Caco-2 (cell line): Measurements from ENCODE around the gene ACOX3. TPM values are rescaled to one million over a fixed set of nuclear protein-coding genes. Genes with fewer than 3 reads are reported as not detected.

ENCODE experiments used
- BruUV-seq: library from RNA; stranded (reverse); fragments of 400-500 nt; replicated peaks from 2 replicates; lab custom pipeline; 2021; lab: Mats Ljungman, UMichigan
- CTCF ChIA-PET: fragments of 300-600 bp; sonication (Branson Sonifier 250); formaldehyde crosslinking; loops from one replicate; lab custom pipeline; 2022; ENCODE audit warnings: antibody characterized with exemption; lab: Charles Lee
- POLR2A ChIA-PET: fragments of 300-600 bp; sonication (Branson Sonifier 250); formaldehyde crosslinking; loops from one replicate; lab custom pipeline; 2022; ENCODE audit warnings: antibody characterized with exemption; lab: Charles Lee
- DNase-seq, 2 experiments: peaks; one replicate each; pipeline versions ENCODE4 v3.0.0 to v3.0.0-alpha.2; 2020 to 2022
- H3K27me3 ChIP-seq: replicated peaks from 2 replicates; pipeline ENCODE4 v1.6.0; 2011; ENCODE audit warnings: low read length; ENCODE audit not compliant: control insufficient read depth, insufficient read depth
- H3K36me3 ChIP-seq: 2 replicates; pipeline ENCODE4 v1.5.1; 2011; ENCODE audit warnings: low read length; ENCODE audit not compliant: control insufficient read depth, insufficient read depth
- H3K4me1 ChIP-seq: fragments of 250-450 bp; sonication (Bioruptor Pico); 2 replicates; pipeline ENCODE4 v1.5.1; 2020; ENCODE audit warnings: mild to moderate bottlenecking
- H3K4me3 ChIP-seq: 2 replicates; pipeline ENCODE4 v1.5.1; 2011; ENCODE audit warnings: low read depth, mild to moderate bottlenecking, control low read depth, low read length
- H3K9me3 ChIP-seq: fragments of 250-450 bp; sonication (Bioruptor Pico); 2 replicates; pipeline ENCODE4 v1.5.1; 2020; ENCODE audit warnings: mild to moderate bottlenecking, moderate library complexity
- H3K27ac Mint-ChIP-seq: one replicate; pipeline ENCODE4 v1.8.0; 2022; ENCODE audit warnings: mixed read lengths; ENCODE audit not compliant: unreplicated experiment
- H3K27me3 Mint-ChIP-seq: one replicate; pipeline ENCODE4 v1.8.0; 2022; ENCODE audit warnings: mixed read lengths; ENCODE audit not compliant: insufficient read depth, unreplicated experiment
- H3K36me3 Mint-ChIP-seq: one replicate; pipeline ENCODE4 v1.8.0; 2022; ENCODE audit warnings: mild to moderate bottlenecking, mixed read lengths; ENCODE audit not compliant: insufficient read depth, unreplicated experiment
- H3K4me1 Mint-ChIP-seq: one replicate; pipeline ENCODE4 v1.8.0; 2022; ENCODE audit warnings: low read depth, mixed read lengths; ENCODE audit not compliant: unreplicated experiment
- H3K4me3 Mint-ChIP-seq: one replicate; pipeline ENCODE4 v1.8.0; 2022; ENCODE audit warnings: mild to moderate bottlenecking, moderate library complexity, mixed read lengths; ENCODE audit not compliant: unreplicated experiment
- H3K9me3 Mint-ChIP-seq: one replicate; pipeline ENCODE4 v1.8.0; 2022; ENCODE audit warnings: mixed read lengths; ENCODE audit not compliant: unreplicated experiment
- intact Hi-C: fragments of 100-400 bp; cut with micrococcal nuclease; formaldehyde crosslinking; loops from one replicate; pipeline ENCODE4 v1.10.0; 2022; ENCODE audit not compliant: unreplicated experiment
- total RNA-seq: library from RNA; stranded (reverse); gene quantifications from 2 replicates; pipeline ENCODE4 v1.2.3, GENCODE V29; 2022
- TF ChIP-seq, protein P1 (sequence below), 2 experiments: fragments of 200-600 bp in 1 of 2; IDR thresholded peaks; 1 replicate in 1 of 2; 2 replicates in 1 of 2; pipeline versions ENCODE4 v1.5.1 to v1.8.0; 2011 to 2022; ENCODE audit warnings: antibody characterized with exemption in 1 of 2, control low read depth in 1 of 2, inconsistent platforms in 1 of 2, low read depth in 1 of 2, low read length in 1 of 2, mild to moderate bottlenecking in 1 of 2, moderate library complexity in 1 of 2; ENCODE audit not compliant: insufficient read depth in 1 of 2, severe bottlenecking in 1 of 2, unreplicated experiment in 1 of 2

The ACOX3 gene
- total RNA-seq, 1 experiment from 2014 or later, result 11.5 TPM

DNA sequence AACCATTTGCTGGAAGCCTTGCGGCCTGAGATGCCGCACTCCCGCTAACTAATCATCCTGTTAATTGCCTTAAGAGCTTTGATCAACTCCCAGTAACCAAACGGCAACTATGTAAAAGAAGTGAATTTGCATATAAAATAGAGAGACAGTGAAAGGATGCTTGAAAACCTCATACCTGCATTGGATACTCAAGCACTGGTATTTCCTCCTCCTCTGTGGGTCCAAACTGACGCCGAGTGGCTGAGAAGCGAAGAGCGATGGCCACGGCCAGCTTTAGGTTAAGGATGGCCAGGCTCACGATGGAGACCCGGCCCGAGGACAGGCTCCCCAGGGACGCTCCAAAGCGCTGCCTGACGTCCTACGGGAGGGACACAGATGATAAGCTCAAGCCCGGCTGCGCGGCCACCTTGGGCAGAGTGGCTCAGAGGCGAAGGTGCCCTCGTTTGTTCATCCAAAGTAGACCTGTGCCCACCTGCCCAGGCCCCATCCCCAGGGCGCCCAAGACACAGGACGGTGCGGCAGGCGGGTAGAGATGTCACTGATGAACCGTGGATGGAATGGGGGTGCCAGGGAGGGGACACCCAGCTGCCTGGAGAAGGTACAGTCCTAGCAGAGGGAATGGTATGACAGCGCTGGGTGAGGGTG is 43.6 kb downstream of the ACOX3 start:
- H3K4me3 ChIP-seq, result no peak overlapping the region
- BruUV-seq, result no TSS peak
- H3K4me3 Mint-ChIP-seq, result no peak overlapping the region
- DNase-seq, result no peak
- no peaks in the 10 kb centered on the region for H3K36me3 ChIP-seq
- TF ChIP-seq, protein P1, sequence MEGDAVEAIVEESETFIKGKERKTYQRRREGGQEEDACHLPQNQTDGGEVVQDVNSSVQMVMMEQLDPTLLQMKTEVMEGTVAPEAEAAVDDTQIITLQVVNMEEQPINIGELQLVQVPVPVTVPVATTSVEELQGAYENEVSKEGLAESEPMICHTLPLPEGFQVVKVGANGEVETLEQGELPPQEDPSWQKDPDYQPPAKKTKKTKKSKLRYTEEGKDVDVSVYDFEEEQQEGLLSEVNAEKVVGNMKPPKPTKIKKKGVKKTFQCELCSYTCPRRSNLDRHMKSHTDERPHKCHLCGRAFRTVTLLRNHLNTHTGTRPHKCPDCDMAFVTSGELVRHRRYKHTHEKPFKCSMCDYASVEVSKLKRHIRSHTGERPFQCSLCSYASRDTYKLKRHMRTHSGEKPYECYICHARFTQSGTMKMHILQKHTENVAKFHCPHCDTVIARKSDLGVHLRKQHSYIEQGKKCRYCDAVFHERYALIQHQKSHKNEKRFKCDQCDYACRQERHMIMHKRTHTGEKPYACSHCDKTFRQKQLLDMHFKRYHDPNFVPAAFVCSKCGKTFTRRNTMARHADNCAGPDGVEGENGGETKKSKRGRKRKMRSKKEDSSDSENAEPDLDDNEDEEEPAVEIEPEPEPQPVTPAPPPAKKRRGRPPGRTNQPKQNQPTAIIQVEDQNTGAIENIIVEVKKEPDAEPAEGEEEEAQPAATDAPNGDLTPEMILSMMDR (IDR thresholded peaks at IDR 0.05; ENCODE audit: insufficient read depth in 1 of 2, low read depth in 1 of 2, low read length in 1 of 2, severe bottlenecking in 1 of 2, unreplicated experiment in 1 of 2), result no peak
- no peaks in the 10 kb centered on the region for H3K36me3 Mint-ChIP-seq
- H3K9me3 Mint-ChIP-seq, result no peaks in the 10 kb centered on the region
- H3K27me3 Mint-ChIP-seq, result no peaks in the 10 kb centered on the region
- ChIA-PET CTCF (no interaction called here), POLR2A (no interaction called here)
- no peak overlapping the region for H3K27ac Mint-ChIP-seq
- intact Hi-C loops, result no loop called here
- H3K27me3 ChIP-seq, result no peaks in the 10 kb centered on the region
- H3K4me1 ChIP-seq, result no peaks in the 10 kb centered on the region
- H3K4me1 Mint-ChIP-seq, result no peaks in the 10 kb centered on the region
- H3K9me3 ChIP-seq, result no peaks in the 10 kb centered on the region

DNA sequence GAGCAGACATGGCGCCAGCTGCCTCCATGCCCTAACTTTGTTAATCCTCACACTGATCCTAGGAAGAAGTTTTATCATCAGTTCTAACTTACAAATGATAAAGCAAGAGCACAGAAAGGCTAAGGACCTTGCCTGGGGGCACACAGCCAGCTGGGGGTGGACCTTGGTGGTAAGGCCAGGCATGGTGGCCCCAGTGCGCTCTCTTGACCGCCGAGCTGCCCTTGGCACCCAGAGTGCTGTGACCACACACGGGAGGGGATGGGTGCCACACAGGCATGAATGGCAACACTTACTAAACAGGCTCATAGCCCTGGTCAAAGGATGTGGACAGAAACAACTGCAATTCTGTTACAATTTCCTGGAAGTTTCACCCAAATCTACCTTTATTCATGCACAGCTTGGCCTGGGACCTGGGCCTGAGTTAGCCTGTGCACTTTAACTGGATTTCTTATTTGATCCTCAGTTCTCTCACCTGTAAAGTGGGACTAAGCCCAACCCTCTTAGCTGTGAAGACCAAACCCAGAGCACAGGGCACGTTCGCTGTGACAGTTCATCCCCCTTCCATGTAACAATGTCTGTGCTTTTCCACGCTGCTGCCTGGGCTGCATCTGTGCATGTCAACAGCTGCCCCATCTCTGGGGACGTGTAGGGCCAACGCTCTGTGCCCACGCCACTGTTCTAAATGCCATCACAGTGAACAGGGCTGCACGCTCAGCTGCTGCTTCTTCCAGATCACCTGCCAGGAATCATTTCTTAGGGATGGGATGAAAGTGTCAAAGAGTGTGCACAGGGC is 44.8 kb downstream of the ACOX3 start:
- Histone ChIP-seq H3K36me3 (no peaks in the 10 kb centered on the region), H3K4me1 (no peaks in the 10 kb centered on the region), H3K27me3 (no peaks in the 10 kb centered on the region), H3K4me3 (no peak overlapping the region), H3K9me3 (no peaks in the 10 kb centered on the region)
- CTCF ChIA-PET, result no interaction called here
- POLR2A ChIA-PET, result no interaction called here
- Mint-ChIP-seq H3K27ac (no peak overlapping the region), H3K9me3 (no peaks in the 10 kb centered on the region), H3K27me3 (no peaks in the 10 kb centered on the region), H3K36me3 (no peaks in the 10 kb centered on the region), H3K4me3 (no peak overlapping the region), H3K4me1 (no peaks in the 10 kb centered on the region)
- no TSS peak for BruUV-seq
- TF ChIP-seq, protein P1 (IDR thresholded peaks at IDR 0.05; ENCODE audit: insufficient read depth in 1 of 2, low read depth in 1 of 2, low read length in 1 of 2, severe bottlenecking in 1 of 2, unreplicated experiment in 1 of 2), result no peak
- intact Hi-C loops, result no loop called here
- DNase-seq, result no peak

DNA sequence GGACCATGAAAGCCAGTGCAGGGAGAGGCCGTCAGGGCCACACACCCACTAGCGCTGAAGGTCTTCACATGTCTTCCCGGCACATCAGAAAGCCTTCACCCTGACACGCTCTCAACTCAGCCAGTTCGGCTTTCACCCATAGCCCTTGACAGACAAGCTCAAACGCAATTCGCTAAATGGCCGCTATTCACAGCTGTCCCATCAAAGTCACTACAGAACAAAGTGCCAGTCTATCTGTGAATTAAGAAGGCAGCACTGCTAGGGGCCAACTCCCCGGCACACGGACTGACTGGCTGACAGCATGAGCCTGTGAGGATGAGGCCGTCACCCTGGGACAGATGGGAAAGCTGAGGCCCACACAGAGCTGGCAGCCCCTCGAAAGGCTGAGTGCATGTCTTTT is 45.7 kb downstream of the ACOX3 start:
- Mint-ChIP-seq H3K27me3 (no peaks in the 10 kb centered on the region), H3K27ac (no peak overlapping the region), H3K9me3 (no peaks in the 10 kb centered on the region), H3K4me3 (no peak overlapping the region), H3K4me1 (no peaks in the 10 kb centered on the region), H3K36me3 (no peaks in the 10 kb centered on the region)
- Histone ChIP-seq H3K4me3 (no peak overlapping the region), H3K9me3 (no peaks in the 10 kb centered on the region), H3K4me1 (no peaks in the 10 kb centered on the region), H3K27me3 (no peaks in the 10 kb centered on the region), H3K36me3 (no peaks in the 10 kb centered on the region)
- ChIA-PET CTCF (interaction anchor here (0.6 kb wide), 1 partner anchor 91 kb away, joined by 4 read pairs; no protein-coding TSS in a partner anchor), POLR2A (no interaction called here)
- BruUV-seq, result no TSS peak
- TF ChIP-seq, protein P1 (IDR thresholded peaks at IDR 0.05; ENCODE audit: insufficient read depth in 1 of 2, low read depth in 1 of 2, low read length in 1 of 2, severe bottlenecking in 1 of 2, unreplicated experiment in 1 of 2), result no peak
- intact Hi-C loops, result no loop called here
- no peak for DNase-seq
